ENCODE results near the gene FHIT. TPM values are rescaled to one million over a fixed set of nuclear protein-coding genes. Genes with fewer than 3 reads are reported as not detected.

The FHIT gene
- polyA plus RNA-seq, 1 of the 3 experiments (the other 2 are of a cell fraction): 0.41 TPM

DNA sequence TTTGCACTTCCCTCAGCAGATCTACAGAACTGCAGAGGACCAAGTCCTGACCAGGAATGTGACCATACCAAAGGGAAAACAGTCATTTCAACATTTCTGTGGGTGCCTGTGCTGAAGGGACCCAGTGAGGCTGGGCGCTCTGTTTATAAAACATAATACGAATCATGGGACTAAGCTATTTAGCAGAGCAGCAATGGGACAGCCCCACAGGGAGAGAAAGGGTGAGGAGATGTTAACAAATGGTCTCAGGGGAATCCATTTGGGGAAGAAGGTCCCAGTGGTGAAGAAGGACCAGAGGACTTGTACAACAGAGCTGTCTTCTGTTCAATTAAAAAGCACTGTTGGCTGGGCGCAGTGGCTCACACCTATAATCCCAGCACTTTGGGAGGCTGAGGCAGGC is 1025.4 kb downstream of the FHIT start:
- DNase-seq: no peak
- H3K27me3 ChIP-seq (ENCODE audit: insufficient read depth): no peaks in the 10 kb centered on the region
- no peaks in the 10 kb centered on the region for H3K9me2 ChIP-seq
- H2AFZ ChIP-seq (ENCODE audit: low read depth): no peak overlapping the region
- no peaks in the 10 kb centered on the region for H3F3A ChIP-seq (replicated peaks; ENCODE audit: insufficient read depth)
- no peaks in the 10 kb centered on the region for H3K4me1 ChIP-seq (ENCODE audit: control insufficient read depth in 1 of 2, insufficient read depth in 2 of 2, low read depth in 1 of 2, low read length in 1 of 2)
- 78% methylated on average over 3 of the region's 3 CpGs for WGBS (ENCODE audit: low lambda C conversion rate)
- TF ChIP-seq, protein P1, sequence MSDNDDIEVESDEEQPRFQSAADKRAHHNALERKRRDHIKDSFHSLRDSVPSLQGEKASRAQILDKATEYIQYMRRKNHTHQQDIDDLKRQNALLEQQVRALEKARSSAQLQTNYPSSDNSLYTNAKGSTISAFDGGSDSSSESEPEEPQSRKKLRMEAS (IDR thresholded peaks at IDR 0.05; ENCODE audit: low read depth): no peak
- no peak for TF ChIP-seq RCOR1 (IDR thresholded peaks at IDR 0.05; ENCODE audit: low read length)
- TF ChIP-seq CHD2 (IDR thresholded peaks at IDR 0.05; ENCODE audit: low read length, partially characterized antibody): no peak
- TF ChIP-seq FOXM1 (IDR thresholded peaks at IDR 0.05; ENCODE audit: low read depth): no peak
- TF ChIP-seq, protein P2, sequence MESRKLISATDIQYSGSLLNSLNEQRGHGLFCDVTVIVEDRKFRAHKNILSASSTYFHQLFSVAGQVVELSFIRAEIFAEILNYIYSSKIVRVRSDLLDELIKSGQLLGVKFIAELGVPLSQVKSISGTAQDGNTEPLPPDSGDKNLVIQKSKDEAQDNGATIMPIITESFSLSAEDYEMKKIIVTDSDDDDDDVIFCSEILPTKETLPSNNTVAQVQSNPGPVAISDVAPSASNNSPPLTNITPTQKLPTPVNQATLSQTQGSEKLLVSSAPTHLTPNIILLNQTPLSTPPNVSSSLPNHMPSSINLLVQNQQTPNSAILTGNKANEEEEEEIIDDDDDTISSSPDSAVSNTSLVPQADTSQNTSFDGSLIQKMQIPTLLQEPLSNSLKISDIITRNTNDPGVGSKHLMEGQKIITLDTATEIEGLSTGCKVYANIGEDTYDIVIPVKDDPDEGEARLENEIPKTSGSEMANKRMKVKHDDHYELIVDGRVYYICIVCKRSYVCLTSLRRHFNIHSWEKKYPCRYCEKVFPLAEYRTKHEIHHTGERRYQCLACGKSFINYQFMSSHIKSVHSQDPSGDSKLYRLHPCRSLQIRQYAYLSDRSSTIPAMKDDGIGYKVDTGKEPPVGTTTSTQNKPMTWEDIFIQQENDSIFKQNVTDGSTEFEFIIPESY (IDR thresholded peaks at IDR 0.05; ENCODE audit: borderline replicate concordance, low read depth): no peak
- CTCF ChIA-PET: no interaction called here
- H3K9me3 ChIP-seq: no peaks in the 10 kb centered on the region
- no peak overlapping the region for H3K4me3 ChIP-seq (ENCODE audit: low read depth in 2 of 2, low read length in 1 of 2)
- H3K9ac ChIP-seq: no peak overlapping the region
- H3K79me2 ChIP-seq (ENCODE audit: insufficient read depth): no peaks in the 10 kb centered on the region
- no peak overlapping the region for H3K4me2 ChIP-seq
- no peaks in the 10 kb centered on the region for H4K20me1 ChIP-seq (ENCODE audit: insufficient read depth)
- POLR2A ChIA-PET: no interaction called here
- H3K27ac ChIP-seq (ENCODE audit: low read depth in 2 of 2, low read length in 1 of 2): no peak overlapping the region
- no peaks in the 10 kb centered on the region for H3K36me3 ChIP-seq (replicated peaks in 1 of 2; ENCODE audit: control insufficient read depth in 1 of 2, insufficient read depth in 2 of 2, low read length in 1 of 2)

DNA sequence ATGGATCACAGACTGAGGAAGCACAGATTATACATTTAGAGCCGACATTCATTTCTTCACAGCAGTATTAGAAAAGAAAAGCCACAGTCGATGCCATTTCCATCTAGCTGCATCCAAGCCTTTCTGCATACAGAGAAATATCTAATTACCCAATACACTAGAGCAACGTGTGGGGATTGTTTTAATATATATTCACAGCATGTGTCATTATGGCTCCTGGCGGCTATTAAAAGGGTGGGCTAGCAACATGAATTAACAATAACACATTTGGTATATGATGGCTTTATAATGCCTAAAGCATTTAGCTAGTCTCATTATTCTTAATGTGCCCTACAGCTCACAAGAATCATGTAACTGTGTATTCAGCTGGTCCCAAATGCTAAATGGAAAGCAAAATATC is 1030.5 kb downstream of the FHIT start:
- Histone ChIP-seq H3K9me2 (no peaks in the 10 kb centered on the region; the same call in 1 of the 2 replicates), H4K20me1 (ENCODE audit: insufficient read depth) (no peaks in the 10 kb centered on the region), H3K9ac (no peak overlapping the region), H2AFZ (ENCODE audit: low read depth) (no peak overlapping the region), H3K4me2 (no peak overlapping the region), H3K27ac (ENCODE audit: low read depth in 2 of 2, low read length in 1 of 2) (no peak overlapping the region), H3K36me3 (replicated peaks in 1 of 2; ENCODE audit: control insufficient read depth in 1 of 2, insufficient read depth in 2 of 2, low read length in 1 of 2) (no peaks in the 10 kb centered on the region), H3K4me1 (ENCODE audit: control insufficient read depth in 1 of 2, insufficient read depth in 2 of 2, low read depth in 1 of 2, low read length in 1 of 2) (no peaks in the 10 kb centered on the region; a peak in 1 of 4 replicates), H3K9me3 (no peaks in the 10 kb centered on the region), H3K4me3 (ENCODE audit: low read depth in 2 of 2, low read length in 1 of 2) (no peak overlapping the region), H3F3A (replicated peaks; ENCODE audit: insufficient read depth) (no peaks in the 10 kb centered on the region), H3K79me2 (ENCODE audit: insufficient read depth) (no peaks in the 10 kb centered on the region), H3K27me3 (ENCODE audit: insufficient read depth) (no peaks in the 10 kb centered on the region)
- TF ChIP-seq SIN3A (IDR thresholded peaks at IDR 0.05; ENCODE audit: borderline replicate concordance, low read depth, low read length) (no peak), TAF1 (IDR thresholded peaks at IDR 0.05; ENCODE audit: borderline replicate concordance, low read depth, low read length) (no peak), RFX5 (IDR thresholded peaks at IDR 0.05; ENCODE audit: low read length) (no peak), MEF2A (IDR thresholded peaks at IDR 0.05; ENCODE audit: borderline replicate concordance, low read depth) (no peak), NRF1 (IDR thresholded peaks at IDR 0.05; ENCODE audit: low read depth, low read length) (no peak), EP300 (IDR thresholded peaks at IDR 0.05; ENCODE audit: borderline replicate concordance in 1 of 2, low read depth in 1 of 2, low read length in 1 of 2) (no peak), TCF12 (IDR thresholded peaks at IDR 0.05) (no peak), POLR2AphosphoS5 (IDR thresholded peaks at IDR 0.05; ENCODE audit: low read depth, low read length) (no peak), SMC3 (IDR thresholded peaks at IDR 0.05; ENCODE audit: low read depth, low read length) (no peak), GABPA (IDR thresholded peaks at IDR 0.05; ENCODE audit: low read depth) (no peak), FOXM1 (IDR thresholded peaks at IDR 0.05; ENCODE audit: low read depth) (no peak), NFIC (IDR thresholded peaks at IDR 0.05; ENCODE audit: borderline replicate concordance) (no peak), MXI1 (IDR thresholded peaks at IDR 0.05; ENCODE audit: low read depth, low read length) (no peak), EZH2phosphoT487 (IDR thresholded peaks at IDR 0.05; ENCODE audit: borderline replicate concordance, low read depth) (no peak)
- TF ChIP-seq, protein P1 (IDR thresholded peaks at IDR 0.05; ENCODE audit: low read depth): no peak
- TF ChIP-seq, protein P3, sequence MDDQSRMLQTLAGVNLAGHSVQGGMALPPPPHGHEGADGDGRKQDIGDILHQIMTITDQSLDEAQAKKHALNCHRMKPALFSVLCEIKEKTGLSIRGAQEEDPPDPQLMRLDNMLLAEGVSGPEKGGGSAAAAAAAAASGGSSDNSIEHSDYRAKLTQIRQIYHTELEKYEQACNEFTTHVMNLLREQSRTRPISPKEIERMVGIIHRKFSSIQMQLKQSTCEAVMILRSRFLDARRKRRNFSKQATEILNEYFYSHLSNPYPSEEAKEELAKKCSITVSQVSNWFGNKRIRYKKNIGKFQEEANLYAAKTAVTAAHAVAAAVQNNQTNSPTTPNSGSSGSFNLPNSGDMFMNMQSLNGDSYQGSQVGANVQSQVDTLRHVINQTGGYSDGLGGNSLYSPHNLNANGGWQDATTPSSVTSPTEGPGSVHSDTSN (IDR thresholded peaks at IDR 0.05): no peak
- TF ChIP-seq, protein P4, sequence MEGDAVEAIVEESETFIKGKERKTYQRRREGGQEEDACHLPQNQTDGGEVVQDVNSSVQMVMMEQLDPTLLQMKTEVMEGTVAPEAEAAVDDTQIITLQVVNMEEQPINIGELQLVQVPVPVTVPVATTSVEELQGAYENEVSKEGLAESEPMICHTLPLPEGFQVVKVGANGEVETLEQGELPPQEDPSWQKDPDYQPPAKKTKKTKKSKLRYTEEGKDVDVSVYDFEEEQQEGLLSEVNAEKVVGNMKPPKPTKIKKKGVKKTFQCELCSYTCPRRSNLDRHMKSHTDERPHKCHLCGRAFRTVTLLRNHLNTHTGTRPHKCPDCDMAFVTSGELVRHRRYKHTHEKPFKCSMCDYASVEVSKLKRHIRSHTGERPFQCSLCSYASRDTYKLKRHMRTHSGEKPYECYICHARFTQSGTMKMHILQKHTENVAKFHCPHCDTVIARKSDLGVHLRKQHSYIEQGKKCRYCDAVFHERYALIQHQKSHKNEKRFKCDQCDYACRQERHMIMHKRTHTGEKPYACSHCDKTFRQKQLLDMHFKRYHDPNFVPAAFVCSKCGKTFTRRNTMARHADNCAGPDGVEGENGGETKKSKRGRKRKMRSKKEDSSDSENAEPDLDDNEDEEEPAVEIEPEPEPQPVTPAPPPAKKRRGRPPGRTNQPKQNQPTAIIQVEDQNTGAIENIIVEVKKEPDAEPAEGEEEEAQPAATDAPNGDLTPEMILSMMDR (IDR thresholded peaks at IDR 0.05): no peak
- POLR2A ChIA-PET: no interaction called here
- 51% methylated on average over 4 of the region's 4 CpGs for WGBS (ENCODE audit: low lambda C conversion rate)
- CTCF ChIA-PET: no interaction called here
- no peak for DNase-seq
